Right forelimb (tissue), 1 donor: Measurements from ENCODE around the gene OPRD1.

Experiments
- DNase-seq: peaks from one replicate; pipeline ENCODE4 v3.0.0-alpha.2; 2018

The OPRD1 gene

DNA sequence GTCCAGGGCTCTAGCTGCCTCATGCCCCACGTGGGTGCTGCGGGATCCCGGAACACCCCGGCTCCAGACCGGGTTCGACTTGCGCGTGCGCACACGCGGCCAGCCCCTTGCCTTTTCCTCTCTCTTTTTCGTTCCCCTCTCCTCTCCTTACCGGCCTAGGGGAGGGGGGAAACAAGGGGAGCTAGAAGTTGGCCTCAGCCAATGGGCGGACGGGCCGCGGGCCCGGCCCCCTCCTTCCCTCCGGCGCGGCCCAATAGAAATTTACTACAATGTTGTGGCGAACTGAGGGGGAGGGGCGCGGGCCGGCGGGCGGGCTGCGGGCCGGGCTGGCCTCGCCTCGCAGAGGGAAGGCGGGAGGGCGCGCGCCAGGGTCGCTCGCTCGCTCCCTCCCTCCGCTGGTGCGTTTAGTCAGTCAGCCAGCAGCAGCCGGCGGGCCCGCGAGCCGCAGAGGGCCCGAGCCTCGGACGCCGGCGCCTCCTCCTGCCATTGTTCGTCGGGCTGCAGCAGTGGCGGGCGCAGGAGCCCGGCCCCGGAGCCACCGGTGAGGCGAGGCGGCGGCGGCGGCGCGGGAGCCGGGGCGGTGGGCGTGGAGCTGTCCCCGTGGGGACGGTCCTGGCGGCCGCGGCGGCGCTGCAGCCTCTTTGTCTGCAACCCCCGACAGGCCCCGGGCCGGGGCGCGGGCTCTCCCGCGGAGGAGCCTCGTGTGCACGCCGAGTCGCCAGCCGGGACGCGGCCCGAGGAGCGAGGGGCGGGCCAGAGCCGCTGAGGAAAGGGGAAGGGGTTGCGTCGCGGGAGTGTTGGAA lies 102.5 kb downstream of the OPRD1 start, which contains the start of gene EPB41:
EPB41 (plus strand) TSS at position 342 of the 803 bp plus-strand sequence. CDS start 72,869 bp downstream, outside the sequence.
- DNase-seq: peak; percentile 95

- DNase-seq: peak; percentile 73
Measured at GRCh38 chr1:28915031-28915895, 103.3 kb downstream of the OPRD1 start.

- DNase-seq: no peak
Measured at GRCh38 chr1:28917757-28918118, 105.8 kb downstream of the OPRD1 start.
